GM08714 (cell line): ENCODE measurements around the gene RAC2.
A peak's percentile ranks its signal among the peaks of the same experiment; 100 is the strongest.

Source experiments
- H3K4me3 ChIP-seq: fragments of 200-500 bp; sonication (Bioruptor generic); 2 replicates; pipeline ENCODE4 v1.5.1; 2014; ENCODE audit warnings: mild to moderate bottlenecking, low read length, inconsistent platforms
- ZNF274 ChIP-seq: IDR thresholded peaks from 2 replicates; pipeline ENCODE4 v1.6.1; 2012; ENCODE audit warnings: mild to moderate bottlenecking, low read depth, low read length

The RAC2 gene

GRCh38 chr22:37218399-37218770 is 25.7 kb downstream of the RAC2 start:
- H3K4me3 ChIP-seq, result peak overlapping the region; percentile 6; the same call in 1 of the 2 replicates
- TF ChIP-seq ZNF274, result no peak

GRCh38 chr22:37215890-37216289 is 28.2 kb downstream of the RAC2 start:
- no peak overlapping the region; the same call in 1 of the 2 replicates for H3K4me3 ChIP-seq
- TF ChIP-seq ZNF274, result no peak

GRCh38 chr22:37214731-37215030 is 29.4 kb downstream of the RAC2 start:
- no peak for TF ChIP-seq ZNF274
- H3K4me3 ChIP-seq, result no peak overlapping the region

GRCh38 chr22:37213941-37214730 is 29.9 kb downstream of the RAC2 start:
- no peak for TF ChIP-seq ZNF274
- no peak overlapping the region for H3K4me3 ChIP-seq

GRCh38 chr22:37213218-37213855 is 30.7 kb downstream of the RAC2 start:
- no peak for TF ChIP-seq ZNF274

GRCh38 chr22:37212174-37212906 is 31.7 kb downstream of the RAC2 start, which contains the start of gene SSTR3:
Gene SSTR3, minus strand, starts transcription at chr22:37212477. Its CDS starts 4,674 bp downstream, at chr22:37207803.
- TF ChIP-seq ZNF274, result no peak
- no peak within 1 kb of the TSS for H3K4me3 ChIP-seq

More at GRCh38 chr22:37213218-37213855, 30.7 kb downstream of the RAC2 start:
- no peak overlapping the region for H3K4me3 ChIP-seq

- TF ChIP-seq ZNF274, result no peak
- no peak overlapping the region for H3K4me3 ChIP-seq
These were observed 32.2 kb downstream of the RAC2 start for GRCh38 chr22:37211866-37212173.

GRCh38 chr22:37211075-37211865 is 32.8 kb downstream of the RAC2 start:
- TF ChIP-seq ZNF274, result no peak
- H3K4me3 ChIP-seq, result no peak overlapping the region

- no peak overlapping the region for H3K4me3 ChIP-seq
- TF ChIP-seq ZNF274, result no peak
These were observed 33.8 kb downstream of the RAC2 start for GRCh38 chr22:37210041-37210803.

- TF ChIP-seq ZNF274, result no peak
- no peak overlapping the region for H3K4me3 ChIP-seq
These were observed 34.8 kb downstream of the RAC2 start for GRCh38 chr22:37209140-37209845.

GRCh38 chr22:37208401-37209139 is 35.5 kb downstream of the RAC2 start:
- no peak overlapping the region for H3K4me3 ChIP-seq
- no peak for TF ChIP-seq ZNF274

GRCh38 chr22:37207981-37208380 is 36.1 kb downstream of the RAC2 start:
- no peak for TF ChIP-seq ZNF274
- no peak overlapping the region for H3K4me3 ChIP-seq
